Activated naive CD4-positive, alpha-beta T cell treated with anti-CD3 and anti-CD28 coated beads, Interleukin-2, amount 50 U/mL, for 24 hours (primary cell): Measurements from ENCODE around the gene CHAD.
"Not testable (repeated sequence)": the region's sequence is repeated elsewhere in the genome, so short reads cannot be mapped to it uniquely, and the experiment has no call there.

Experiments
- H3K27ac Mint-ChIP-seq: one replicate; pipeline ENCODE4 v1.8.0; 2021; ENCODE audit warnings: mild to moderate bottlenecking, mixed read lengths
- H3K27me3 Mint-ChIP-seq: one replicate; pipeline ENCODE4 v1.8.0; 2021; ENCODE audit warnings: mixed read lengths
- H3K36me3 Mint-ChIP-seq: one replicate; pipeline ENCODE4 v1.8.0; 2021; ENCODE audit warnings: mixed read lengths
- H3K4me1 Mint-ChIP-seq: one replicate; pipeline ENCODE4 v1.8.0; 2021; ENCODE audit warnings: mixed read lengths
- H3K4me3 Mint-ChIP-seq: one replicate; pipeline ENCODE4 v1.8.0; 2021; ENCODE audit warnings: mild to moderate bottlenecking, mixed read lengths
- H3K9me3 Mint-ChIP-seq: one replicate; pipeline ENCODE4 v1.8.0; 2021; ENCODE audit warnings: mixed read lengths

CHAD gene

GRCh38 chr17:50439008-50439407 is 29.7 kb downstream of the CHAD start:
- Mint-ChIP-seq H3K9me3 (no peaks in the 10 kb centered on the region), H3K4me3 (no peak overlapping the region), H3K4me1 (no peaks in the 10 kb centered on the region), H3K27ac (no peak overlapping the region), H3K36me3 (peaks cover 2% of the 10 kb centered on the region), H3K27me3 (no peaks in the 10 kb centered on the region)

DNA sequence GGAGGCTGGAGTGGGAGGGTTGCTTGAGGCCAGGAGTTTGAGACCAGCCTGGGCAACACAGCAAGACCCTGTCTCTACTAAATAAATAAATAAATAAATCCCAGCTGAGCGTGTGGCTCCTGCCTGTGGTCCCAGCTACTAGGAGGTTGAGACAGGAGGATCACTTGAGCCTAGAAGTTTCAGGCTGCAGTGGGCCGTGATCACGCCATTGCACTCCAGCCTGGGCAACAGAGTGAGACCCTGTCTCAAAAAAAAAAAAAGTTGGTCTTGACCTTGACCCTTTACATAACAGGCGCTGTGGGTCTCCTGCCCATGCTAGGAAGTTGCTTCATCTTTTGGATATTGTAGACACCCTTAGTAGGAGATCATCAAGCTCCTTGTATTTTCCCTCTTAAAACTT is 31.3 kb downstream of the CHAD start:
- no peak overlapping the region for H3K4me3 Mint-ChIP-seq
- no peaks in the 10 kb centered on the region for H3K4me1 Mint-ChIP-seq
- H3K27me3 Mint-ChIP-seq, result no peaks in the 10 kb centered on the region

GRCh38 chr17:50432125-50432762 is 36.4 kb downstream of the CHAD start:
- H3K27me3 Mint-ChIP-seq, result no peaks in the 10 kb centered on the region
- no peak overlapping the region for H3K27ac Mint-ChIP-seq
- H3K9me3 Mint-ChIP-seq, result no peaks in the 10 kb centered on the region

More for the DNA sequence above, 31.3 kb downstream of the CHAD start:
- peaks cover 2% of the 10 kb centered on the region for H3K36me3 Mint-ChIP-seq
- no peak overlapping the region for H3K27ac Mint-ChIP-seq
- no peaks in the 10 kb centered on the region for H3K9me3 Mint-ChIP-seq

DNA sequence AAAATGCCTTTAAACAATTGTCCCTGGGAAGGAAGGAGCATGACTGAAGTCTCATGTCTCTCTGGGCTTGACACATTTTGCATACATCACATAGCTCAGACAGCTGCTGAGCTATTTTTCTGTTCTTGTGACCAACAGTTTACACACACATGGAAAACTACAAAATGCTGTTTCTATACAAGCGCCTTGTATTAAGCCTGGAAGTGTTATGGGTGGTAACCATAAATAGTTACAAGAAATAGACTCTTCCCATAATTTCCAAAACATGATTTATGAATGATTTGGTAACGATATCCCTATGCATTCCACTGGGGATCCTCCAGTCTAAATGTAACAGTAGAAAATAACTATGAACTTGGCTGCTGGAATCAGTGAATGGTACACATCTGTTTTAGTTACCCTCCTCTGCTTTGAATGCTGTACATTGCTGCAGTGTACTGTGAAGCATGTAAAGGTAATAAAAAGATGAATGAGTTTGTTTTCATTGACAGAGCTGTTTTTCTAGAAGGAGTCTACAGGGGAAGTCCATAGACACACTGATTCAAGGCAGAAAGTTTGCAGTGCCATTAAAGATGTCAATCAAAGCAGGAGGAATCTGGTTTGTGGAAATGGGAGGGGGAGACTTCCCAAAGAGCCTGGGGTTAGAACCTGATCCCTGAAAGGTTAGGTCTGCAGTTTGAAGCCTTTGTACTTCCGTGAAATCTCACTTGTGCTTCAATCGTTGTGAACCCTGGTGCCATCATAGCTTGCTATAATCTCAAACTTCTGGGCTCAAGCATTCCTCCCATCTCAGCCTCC is 37.7 kb downstream of the CHAD start:
- Mint-ChIP-seq H3K27ac (no peak overlapping the region), H3K9me3 (no peaks in the 10 kb centered on the region), H3K36me3 (no peaks in the 10 kb centered on the region), H3K27me3 (no peaks in the 10 kb centered on the region), H3K4me3 (no peak overlapping the region), H3K4me1 (peaks cover 15% of the 10 kb centered on the region)

More at GRCh38 chr17:50432125-50432762, 36.4 kb downstream of the CHAD start:
- Mint-ChIP-seq H3K36me3 (no peaks in the 10 kb centered on the region), H3K4me3 (no peak overlapping the region), H3K4me1 (peaks cover 8% of the 10 kb centered on the region)

GRCh38 chr17:50429793-50430192 is 38.9 kb downstream of the CHAD start:
- no peak overlapping the region for H3K4me3 Mint-ChIP-seq
- H3K27ac Mint-ChIP-seq, result no peak overlapping the region
- no peaks in the 10 kb centered on the region for H3K9me3 Mint-ChIP-seq
- H3K27me3 Mint-ChIP-seq, result no peaks in the 10 kb centered on the region
- no peaks in the 10 kb centered on the region for H3K36me3 Mint-ChIP-seq
- H3K4me1 Mint-ChIP-seq, result peaks cover 19% of the 10 kb centered on the region

- H3K36me3 Mint-ChIP-seq, result no peaks in the 10 kb centered on the region
- no peaks in the 10 kb centered on the region for H3K9me3 Mint-ChIP-seq
- H3K4me1 Mint-ChIP-seq, result peaks cover 19% of the 10 kb centered on the region
- no peak overlapping the region for H3K27ac Mint-ChIP-seq
- H3K27me3 Mint-ChIP-seq, result no peaks in the 10 kb centered on the region
- H3K4me3 Mint-ChIP-seq, result no peak overlapping the region
Measured at GRCh38 chr17:50428831-50429424, 39.8 kb downstream of the CHAD start.

GRCh38 chr17:50428126-50428525 is 40.6 kb downstream of the CHAD start:
- not testable (repeated sequence) for H3K27me3 Mint-ChIP-seq, H3K27ac Mint-ChIP-seq, H3K4me3 Mint-ChIP-seq

GRCh38 chr17:50426814-50427787 is 41.6 kb downstream of the CHAD start:
- Mint-ChIP-seq H3K4me1 (peaks cover 19% of the 10 kb centered on the region), H3K27ac (peak overlapping the region; percentile 76), H3K27me3 (no peaks in the 10 kb centered on the region), H3K36me3 (no peaks in the 10 kb centered on the region), H3K9me3 (no peaks in the 10 kb centered on the region), H3K4me3 (peak overlapping the region; percentile 86)

More at GRCh38 chr17:50428126-50428525, 40.6 kb downstream of the CHAD start:
- H3K9me3 Mint-ChIP-seq, H3K36me3 Mint-ChIP-seq: not testable (repeated sequence)
- peaks cover 19% of the 10 kb centered on the region for H3K4me1 Mint-ChIP-seq

DNA sequence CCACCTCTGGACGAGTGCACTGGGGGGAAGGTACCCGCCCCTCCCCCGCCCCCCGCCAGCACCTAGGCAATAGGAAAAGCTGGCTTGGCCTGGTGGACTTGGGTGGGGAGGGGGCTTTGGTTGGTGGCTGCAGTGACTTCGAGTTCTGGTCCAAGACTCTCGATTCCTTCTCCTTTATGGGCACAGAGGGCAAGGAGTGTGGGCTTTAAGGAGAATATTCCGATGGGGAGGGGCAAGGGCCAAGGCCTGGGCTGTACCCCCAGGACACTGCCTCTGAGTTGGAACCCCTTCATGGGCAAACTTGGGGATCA is 42.3 kb downstream of the CHAD start:
- Mint-ChIP-seq H3K36me3 (no peaks in the 10 kb centered on the region), H3K9me3 (no peaks in the 10 kb centered on the region), H3K27me3 (no peaks in the 10 kb centered on the region), H3K27ac (peak overlapping the region; percentile 76), H3K4me3 (peak overlapping the region; percentile 86), H3K4me1 (peaks cover 24% of the 10 kb centered on the region)

DNA sequence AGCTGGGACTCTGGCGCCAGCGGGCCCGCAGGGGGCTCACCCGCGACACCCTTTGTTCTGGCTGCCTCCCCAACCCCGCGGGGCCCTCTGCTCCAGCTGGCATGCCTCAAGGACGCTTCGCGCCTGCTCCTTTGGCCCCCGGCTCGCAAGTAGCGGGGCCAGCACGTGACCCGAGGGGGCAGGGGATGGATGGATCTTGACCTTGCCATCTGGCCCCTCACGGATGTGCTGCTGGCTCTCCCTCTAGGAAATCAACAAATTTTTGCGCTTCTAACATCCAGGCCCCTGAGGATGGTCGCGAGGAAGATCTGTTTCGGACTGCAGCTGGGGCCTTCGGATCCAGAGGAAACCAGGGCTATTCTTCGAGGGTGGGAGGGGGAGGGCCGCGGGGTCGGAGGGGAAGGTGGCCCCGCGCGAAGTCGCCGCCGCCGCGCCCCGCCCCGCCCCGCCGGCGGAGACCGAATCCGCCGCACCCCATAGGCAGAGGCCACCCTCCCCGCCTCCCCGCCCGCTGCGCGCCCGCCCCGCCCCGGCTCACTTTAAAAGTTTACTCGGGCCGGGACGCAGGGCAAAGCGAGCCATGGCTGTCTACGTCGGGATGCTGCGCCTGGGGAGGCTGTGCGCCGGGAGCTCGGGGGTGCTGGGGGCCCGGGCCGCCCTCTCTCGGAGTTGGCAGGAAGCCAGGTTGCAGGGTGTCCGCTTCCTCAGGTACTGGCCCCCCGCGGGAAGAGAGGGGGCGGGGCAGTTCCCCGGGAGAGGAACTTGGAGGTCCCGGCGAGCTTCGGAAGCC is 42.8 kb downstream of the CHAD start, which contains the start of gene ACSF2:
Gene ACSF2 (plus strand): TSS at position 537 of the 790 bp plus-strand sequence. CDS start 44 bp downstream, at position 581.
- no peaks in the 10 kb centered on the region for H3K27me3 Mint-ChIP-seq
- H3K36me3 Mint-ChIP-seq, result no peaks in the 10 kb centered on the region
- no peaks in the 10 kb centered on the region for H3K9me3 Mint-ChIP-seq
- peaks cover 29% of the 10 kb centered on the region for H3K4me1 Mint-ChIP-seq
- peak within 1 kb of the TSS; percentile 86 for H3K4me3 Mint-ChIP-seq
- H3K27ac Mint-ChIP-seq, result peak within 1 kb of the TSS; percentile 76

DNA sequence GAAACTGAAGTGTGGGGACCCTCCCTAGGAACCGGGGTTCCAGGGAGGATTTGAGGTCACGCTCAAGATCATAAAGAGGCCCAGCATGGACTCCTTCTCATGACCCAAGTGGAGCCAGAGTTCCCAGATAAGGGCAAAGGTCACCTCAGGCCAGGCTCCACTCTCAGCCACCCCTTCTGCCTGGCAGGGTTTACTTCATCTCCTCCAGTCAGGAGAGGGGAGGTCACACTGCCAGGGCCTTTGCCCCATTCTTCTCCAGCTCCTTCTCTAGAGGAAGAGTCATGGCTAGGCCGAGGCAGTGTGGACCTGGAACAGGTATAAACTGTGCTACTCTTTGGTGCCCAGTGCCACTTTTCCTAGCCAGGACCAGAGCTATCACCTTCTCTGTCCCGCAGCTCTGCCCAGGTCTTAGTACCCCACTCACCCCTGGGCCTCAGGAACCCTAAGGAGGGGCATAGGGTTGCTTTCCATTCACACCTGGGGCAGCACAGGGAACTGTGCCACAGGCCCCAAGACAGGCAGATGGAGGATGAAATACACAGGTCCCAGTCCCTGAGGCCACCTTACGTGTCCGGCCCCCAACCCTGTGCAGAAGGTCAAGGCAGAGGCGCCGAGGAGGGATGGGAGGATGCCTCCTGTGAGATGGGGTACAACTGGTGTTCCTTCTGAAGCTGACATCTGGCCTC is 43.5 kb downstream of the CHAD start:
- peak overlapping the region; percentile 83 for H3K4me3 Mint-ChIP-seq
- peaks cover 29% of the 10 kb centered on the region for H3K4me1 Mint-ChIP-seq
- no peaks in the 10 kb centered on the region for H3K9me3 Mint-ChIP-seq
- no peaks in the 10 kb centered on the region for H3K27me3 Mint-ChIP-seq
- no peaks in the 10 kb centered on the region for H3K36me3 Mint-ChIP-seq
- H3K27ac Mint-ChIP-seq, result no peak overlapping the region

- H3K9me3 Mint-ChIP-seq, result no peaks in the 10 kb centered on the region
- no peaks in the 10 kb centered on the region for H3K36me3 Mint-ChIP-seq
- H3K4me1 Mint-ChIP-seq, result peaks cover 29% of the 10 kb centered on the region
- H3K27ac Mint-ChIP-seq, result no peak overlapping the region
- no peaks in the 10 kb centered on the region for H3K27me3 Mint-ChIP-seq
- H3K4me3 Mint-ChIP-seq, result peak overlapping the region; percentile 15
Measured at GRCh38 chr17:50424246-50424995, 44.3 kb downstream of the CHAD start.

DNA sequence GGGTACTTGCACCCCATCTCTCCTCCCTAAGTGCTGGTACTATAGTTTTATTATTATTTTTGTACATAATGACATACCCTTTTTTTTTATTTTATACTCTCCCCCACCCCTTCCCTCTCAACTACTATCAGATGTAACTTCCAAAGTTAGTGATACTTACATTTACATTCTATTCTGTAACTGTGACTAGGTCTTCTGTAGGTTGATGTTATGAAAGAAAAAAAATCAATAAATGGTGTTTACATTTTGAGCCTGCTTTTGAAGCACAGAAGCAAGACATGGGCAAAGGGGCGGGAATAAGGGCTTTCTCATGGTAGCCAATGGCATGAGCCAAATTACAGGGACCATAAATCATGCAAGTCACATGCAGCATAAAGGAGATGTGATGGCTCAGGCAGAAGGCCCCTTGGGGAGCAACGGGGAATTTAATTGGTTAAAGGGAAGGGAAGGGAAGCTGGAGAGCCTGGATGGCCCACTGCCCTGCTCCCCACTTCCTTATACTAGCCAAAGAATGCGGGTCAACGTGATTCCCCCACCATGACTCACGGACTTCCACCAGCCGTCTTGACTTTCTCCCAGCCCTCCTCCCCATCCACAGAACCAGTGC is 45.0 kb downstream of the CHAD start:
- Mint-ChIP-seq H3K9me3 (peaks cover 7% of the 10 kb centered on the region), H3K27me3 (no peaks in the 10 kb centered on the region), H3K4me1 (peaks cover 33% of the 10 kb centered on the region), H3K27ac (peak overlapping the region; percentile 41), H3K4me3 (peak overlapping the region; percentile 15), H3K36me3 (peaks cover 2% of the 10 kb centered on the region)
